Measurements from ENCODE around the gene DNAH2. TPM values are rescaled to one million over a fixed set of nuclear protein-coding genes. Genes with fewer than 3 reads are reported as not detected.

DNAH2 gene
- total and polyA plus RNA-seq, 3 donors from 2014 or later = 11.7 to 24.9 (median 22.7) TPM

- Histone ChIP-seq H3K27me3 (no peaks in the 10 kb centered on the region), H3K9me3 (no peaks in the 10 kb centered on the region), H3K4me1 (peaks cover 11% of the 10 kb centered on the region), H3K4me3 (no peak overlapping the region), H3K36me3 (ENCODE audit: low read depth, missing control alignments) (no peaks in the 10 kb centered on the region), H3K27ac (no peak overlapping the region)
- intact Hi-C loops (cut with DNase I; ENCODE audit: low total_unique reads) = no loop called here
- TF ChIP-seq CTCF (IDR thresholded peaks at IDR 0.05) = no peak
- no peak for TF ChIP-seq POLR2A (IDR thresholded peaks at IDR 0.05)
- no peak for DNase-seq
- 86 to 92% methylated on average over 3 of the region's 3 CpGs for WGBS, 2 donors
These were observed 162.7 kb downstream of the DNAH2 start for GRCh38 chr17:7880076-7880868.

- no peak for TF ChIP-seq POLR2A (IDR thresholded peaks at IDR 0.05)
- no peak for TF ChIP-seq CTCF (IDR thresholded peaks at IDR 0.05)
- peak; percentile 49 for DNase-seq
These were observed 163.9 kb downstream of the DNAH2 start for GRCh38 chr17:7881276-7882054.

GRCh38 chr17:7882068-7882467, 164.5 kb downstream of the DNAH2 start:
- no peak for DNase-seq
- intact Hi-C loops (cut with DNase I; ENCODE audit: low total_unique reads) = no loop called here
- Histone ChIP-seq H3K4me3 (no peak overlapping the region), H3K36me3 (ENCODE audit: low read depth, missing control alignments) (no peaks in the 10 kb centered on the region), H3K9me3 (no peaks in the 10 kb centered on the region), H3K27ac (peak overlapping the region in 1 of 2 donors; percentile 87), H3K27me3 (no peaks in the 10 kb centered on the region), H3K4me1 (peaks cover 23% of the 10 kb centered on the region)
- 63 to 65% methylated on average over 7 of the region's 7 CpGs for WGBS, 2 donors
- TF ChIP-seq CTCF (IDR thresholded peaks at IDR 0.05) = no peak
- no peak for TF ChIP-seq POLR2A (IDR thresholded peaks at IDR 0.05)

More at GRCh38 chr17:7881276-7882054, 163.9 kb downstream of the DNAH2 start:
- Histone ChIP-seq H3K36me3 (ENCODE audit: low read depth, missing control alignments) (no peaks in the 10 kb centered on the region), H3K27ac (peak overlapping the region in 1 of 2 donors; percentile 11), H3K9me3 (no peaks in the 10 kb centered on the region), H3K4me1 (peaks cover 17% of the 10 kb centered on the region), H3K27me3 (no peaks in the 10 kb centered on the region), H3K4me3 (no peak overlapping the region)
- intact Hi-C loops (cut with DNase I; ENCODE audit: low total_unique reads) = no loop called here
- WGBS, 2 donors = 43 to 48% methylated on average over 7 of the region's 7 CpGs

GRCh38 chr17:7882629-7883028, 165.1 kb downstream of the DNAH2 start:
- Histone ChIP-seq H3K27me3 (no peaks in the 10 kb centered on the region), H3K4me1 (peaks cover 25% of the 10 kb centered on the region), H3K36me3 (ENCODE audit: low read depth, missing control alignments) (no peaks in the 10 kb centered on the region), H3K27ac (peak overlapping the region in 1 of 2 donors; percentile 87), H3K9me3 (no peaks in the 10 kb centered on the region), H3K4me3 (no peak overlapping the region)
- 71 to 82% methylated on average over 3 of the region's 3 CpGs for WGBS, 2 donors
- no peak for DNase-seq
- intact Hi-C loops (cut with DNase I; ENCODE audit: low total_unique reads) = no loop called here
- TF ChIP-seq POLR2A (IDR thresholded peaks at IDR 0.05) (no peak), CTCF (IDR thresholded peaks at IDR 0.05) (no peak)

Other genes with a start within 250 kb of the DNAH2 start
- gene ZBTB4, start 238.1 kb upstream of the DNAH2 start, total RNA-seq = 10 to 100 TPM; 34.0 to 43.4 TPM
- 39.5 TPM for gene ZBTB4, start 238.1 kb upstream of the DNAH2 start, polyA plus RNA-seq (ENCODE audit: insufficient read depth, low read depth, low replicate concordance)
- gene SLC35G6, start 236.3 kb upstream of the DNAH2 start, total RNA-seq = 1 to 10 TPM; 1.8 to 3.9 TPM
- gene SLC35G6, start 236.3 kb upstream of the DNAH2 start, polyA plus RNA-seq (ENCODE audit: insufficient read depth, low read depth, low replicate concordance) = 3.9 TPM
- gene POLR2A, start 233.4 kb upstream of the DNAH2 start, total RNA-seq = 100 to 1,000 TPM; 359 to 391 TPM
- 175 TPM for gene POLR2A, start 233.4 kb upstream of the DNAH2 start, polyA plus RNA-seq (ENCODE audit: insufficient read depth, low read depth, low replicate concordance)
- gene TNFSF12, start 168.7 kb upstream of the DNAH2 start, total RNA-seq = 10 to 100 TPM; 17.0 to 20.6 TPM
- gene TNFSF12, start 168.7 kb upstream of the DNAH2 start, polyA plus RNA-seq (ENCODE audit: insufficient read depth, low read depth, low replicate concordance) = 21.5 TPM
- 1 to 10 TPM; 1.2 to 5.1 TPM for gene TNFSF13, start 159.0 kb upstream of the DNAH2 start, total RNA-seq
- 11.5 TPM for gene TNFSF13, start 159.0 kb upstream of the DNAH2 start, polyA plus RNA-seq (ENCODE audit: insufficient read depth, low read depth, low replicate concordance)
- gene SENP3, start 155.8 kb upstream of the DNAH2 start, total RNA-seq = 10 to 100 TPM; 77.4 to 83.5 TPM
- gene SENP3, start 155.8 kb upstream of the DNAH2 start, polyA plus RNA-seq (ENCODE audit: insufficient read depth, low read depth, low replicate concordance) = 108 TPM
- 1 to 10 TPM; 2.0 to 6.4 TPM for gene CD68, start 138.1 kb upstream of the DNAH2 start, total RNA-seq
- gene CD68, start 138.1 kb upstream of the DNAH2 start, polyA plus RNA-seq (ENCODE audit: insufficient read depth, low read depth, low replicate concordance) = 54.8 TPM
- gene MPDU1, start 133.9 kb upstream of the DNAH2 start, total RNA-seq = 10 to 100 TPM; 55.7 to 88.7 TPM
- 60.9 TPM for gene MPDU1, start 133.9 kb upstream of the DNAH2 start, polyA plus RNA-seq (ENCODE audit: insufficient read depth, low read depth, low replicate concordance)
- 1 to 10 TPM; 2.8 to 4.0 TPM for gene SOX15, start 127.7 kb upstream of the DNAH2 start, total RNA-seq
- gene SOX15, start 127.7 kb upstream of the DNAH2 start, polyA plus RNA-seq (ENCODE audit: insufficient read depth, low read depth, low replicate concordance) = 2.6 TPM
- 10 to 100 TPM; 53.8 to 60.3 TPM for gene FXR2, start 102.8 kb upstream of the DNAH2 start, total RNA-seq
- 76.0 TPM for gene FXR2, start 102.8 kb upstream of the DNAH2 start, polyA plus RNA-seq (ENCODE audit: insufficient read depth, low read depth, low replicate concordance)
- gene SAT2, start 89.9 kb upstream of the DNAH2 start, total RNA-seq = 100 to 1,000 TPM; 108 to 112 TPM
- gene SAT2, start 89.9 kb upstream of the DNAH2 start, polyA plus RNA-seq (ENCODE audit: insufficient read depth, low read depth, low replicate concordance) = 128 TPM
- gene SHBG, start 87.6 kb upstream of the DNAH2 start, total RNA-seq = 1 to 10 TPM; 3.2 to 6.1 TPM
- 17.8 TPM for gene SHBG, start 87.6 kb upstream of the DNAH2 start, polyA plus RNA-seq (ENCODE audit: insufficient read depth, low read depth, low replicate concordance)
- 10 to 100 TPM in 1 of 2 donors, 1 to 10 TPM in 1; 6.1 to 11.6 TPM for gene ATP1B2, start 66.8 kb upstream of the DNAH2 start, total RNA-seq
- gene ATP1B2, start 66.8 kb upstream of the DNAH2 start, polyA plus RNA-seq (ENCODE audit: insufficient read depth, low read depth, low replicate concordance) = 10.1 TPM
- 10 to 100 TPM; 45.0 to 47.1 TPM for gene TP53, start 30.3 kb upstream of the DNAH2 start, total RNA-seq
- gene TP53, start 30.3 kb upstream of the DNAH2 start, polyA plus RNA-seq (ENCODE audit: insufficient read depth, low read depth, low replicate concordance) = 32.1 TPM
- gene WRAP53, start 29.3 kb upstream of the DNAH2 start, total RNA-seq = 10 to 100 TPM; 10.5 to 11.3 TPM
- 12.0 TPM for gene WRAP53, start 29.3 kb upstream of the DNAH2 start, polyA plus RNA-seq (ENCODE audit: insufficient read depth, low read depth, low replicate concordance)
- 1 to 10 TPM in 1 of 2 donors, under 1 TPM in 1; 0.93 to 2.0 TPM for gene EFNB3, start 12.5 kb upstream of the DNAH2 start, total RNA-seq
- 3.5 TPM for gene EFNB3, start 12.5 kb upstream of the DNAH2 start, polyA plus RNA-seq (ENCODE audit: insufficient read depth, low read depth, low replicate concordance)
- 10 to 100 TPM; 38.0 to 41.8 TPM for gene KDM6B, start 116.5 kb downstream of the DNAH2 start, total RNA-seq
- gene KDM6B, start 116.5 kb downstream of the DNAH2 start, polyA plus RNA-seq (ENCODE audit: insufficient read depth, low read depth, low replicate concordance) = 27.8 TPM
- gene TMEM88, start 137.3 kb downstream of the DNAH2 start, total RNA-seq = 1 to 10 TPM; 4.6 to 7.4 TPM
- 6.8 TPM for gene TMEM88, start 137.3 kb downstream of the DNAH2 start, polyA plus RNA-seq (ENCODE audit: insufficient read depth, low read depth, low replicate concordance)
- gene NAA38, start 139.8 kb downstream of the DNAH2 start, total RNA-seq = 10 to 100 TPM; 72.3 to 83.1 TPM
- 102 TPM for gene NAA38, start 139.8 kb downstream of the DNAH2 start, polyA plus RNA-seq (ENCODE audit: insufficient read depth, low read depth, low replicate concordance)
- gene CYB5D1, start 140.3 kb downstream of the DNAH2 start, total RNA-seq = 10 to 100 TPM in 1 of 2 donors, 1 to 10 TPM in 1; 9.9 to 10.1 TPM
- gene CYB5D1, start 140.3 kb downstream of the DNAH2 start, polyA plus RNA-seq (ENCODE audit: insufficient read depth, low read depth, low replicate concordance) = 12.8 TPM
- 100 to 1,000 TPM; 111 to 123 TPM for gene CHD3, start 171.0 kb downstream of the DNAH2 start, total RNA-seq
- 62.3 TPM for gene CHD3, start 171.0 kb downstream of the DNAH2 start, polyA plus RNA-seq (ENCODE audit: insufficient read depth, low read depth, low replicate concordance)
- gene RNF227, start 198.5 kb downstream of the DNAH2 start, total RNA-seq = 10 to 100 TPM; 16.2 to 27.9 TPM
- gene RNF227, start 198.5 kb downstream of the DNAH2 start, polyA plus RNA-seq (ENCODE audit: insufficient read depth, low read depth, low replicate concordance) = 6.5 TPM
- 1 to 10 TPM; 4.3 to 5.2 TPM for gene KCNAB3, start 212.1 kb downstream of the DNAH2 start, total RNA-seq
- gene KCNAB3, start 212.1 kb downstream of the DNAH2 start, polyA plus RNA-seq (ENCODE audit: insufficient read depth, low read depth, low replicate concordance) = 3.3 TPM
- 10 to 100 TPM; 76.1 to 96.1 TPM for gene TRAPPC1, start 214.2 kb downstream of the DNAH2 start, total RNA-seq
- gene TRAPPC1, start 214.2 kb downstream of the DNAH2 start, polyA plus RNA-seq (ENCODE audit: insufficient read depth, low read depth, low replicate concordance) = 115 TPM
- 100 to 1,000 TPM in 1 of 2 donors, 10 to 100 TPM in 1; 79.2 to 111 TPM for gene CNTROB, start 214.5 kb downstream of the DNAH2 start, total RNA-seq
- 153 TPM for gene CNTROB, start 214.5 kb downstream of the DNAH2 start, polyA plus RNA-seq (ENCODE audit: insufficient read depth, low read depth, low replicate concordance)

All from testis (tissue), 3 donors.